DOHH2 (cell line): ENCODE results near the gene ZFAND4.
"Not testable (repeated sequence)": the region's sequence is repeated elsewhere in the genome, so short reads cannot be mapped to it uniquely, and the experiment has no call there.

Source experiments
- H3F3A ChIP-seq: fragments of 200-600 bp; sonication (generic), shearing (Covaris generic); 2 replicates; pipeline ENCODE4 v1.6.0; 2016; ENCODE audit warnings: antibody characterized with exemption, mild to moderate bottlenecking; ENCODE audit not compliant: control insufficient read depth, insufficient read depth
- H3K27ac ChIP-seq: fragments of 200-600 bp; sonication (generic); 2 replicates; pipeline ENCODE4 v1.5.1; 2014; ENCODE audit warnings: low read depth, mild to moderate bottlenecking, low read length, moderate library complexity
- H3K27me3 ChIP-seq: fragments of 200-600 bp; sonication (generic); 2 replicates; pipeline ENCODE4 v1.6.1; 2014; ENCODE audit warnings: mild to moderate bottlenecking, low read length, mixed read lengths; ENCODE audit not compliant: control insufficient read depth
- H3K36me3 ChIP-seq: fragments of 200-600 bp; sonication (generic); 2 replicates; pipeline ENCODE4 v1.6.1; 2014; ENCODE audit warnings: mild to moderate bottlenecking, low read length, moderate library complexity, mixed read lengths; ENCODE audit not compliant: control insufficient read depth
- H3K4me1 ChIP-seq: fragments of 200-600 bp; sonication (generic); 2 replicates; pipeline ENCODE4 v1.6.1; 2014; ENCODE audit warnings: mild to moderate bottlenecking, low read length, mixed read lengths; ENCODE audit not compliant: control insufficient read depth
- H3K4me2 ChIP-seq: fragments of 200-600 bp; sonication (generic); 2 replicates; pipeline ENCODE4 v1.6.0; 2014; ENCODE audit warnings: mild to moderate bottlenecking, low read length, moderate library complexity
- H3K4me3 ChIP-seq: fragments of 200-600 bp; sonication (generic); 2 replicates; pipeline ENCODE4 v1.5.1; 2014; ENCODE audit warnings: mild to moderate bottlenecking, low read length, mixed read lengths
- H3K79me2 ChIP-seq: fragments of 200-600 bp; sonication (generic); 2 replicates; pipeline ENCODE4 v1.6.1; 2014; ENCODE audit warnings: mild to moderate bottlenecking, low read length, mixed read lengths; ENCODE audit not compliant: control insufficient read depth
- H3K9me2 ChIP-seq: fragments of 200-600 bp; sonication (generic); replicated peaks from 2 replicates; pipeline ENCODE4 v1.6.1; 2014; ENCODE audit warnings: mild to moderate bottlenecking, low read length, mixed read lengths; ENCODE audit not compliant: control insufficient read depth
- H3K9me3 ChIP-seq: fragments of 200-600 bp; sonication (generic); 2 replicates; pipeline ENCODE4 v1.6.1; 2014; ENCODE audit warnings: antibody characterized with exemption, low read length, mixed read lengths; ENCODE audit not compliant: control insufficient read depth, insufficient read depth
- H4K20me1 ChIP-seq: fragments of 200-600 bp; sonication (generic); 2 replicates; pipeline ENCODE4 v1.6.0; 2014; ENCODE audit warnings: low read depth, mild to moderate bottlenecking, antibody characterized with exemption, low read length, moderate library complexity; ENCODE audit not compliant: control insufficient read depth, insufficient read depth
- CTCF ChIP-seq: fragments of 200-600 bp; sonication (generic); IDR thresholded peaks from one replicate; pipeline ENCODE4 v1.5.1; 2014; ENCODE audit warnings: antibody characterized with exemption, mild to moderate bottlenecking, low read depth, low read length; ENCODE audit not compliant: poor library complexity, severe bottlenecking
- EZH2phosphoT487 ChIP-seq: fragments of 200-600 bp; sonication (generic); IDR thresholded peaks from 2 replicates; pipeline ENCODE4 v1.6.1; 2017; ENCODE audit warnings: borderline replicate concordance, mild to moderate bottlenecking, antibody characterized with exemption, low read length, moderate library complexity, mixed read lengths

The ZFAND4 gene

GRCh38 chr10:45578384-45578971 lies 94.1 kb downstream of the ZFAND4 start:
- Histone ChIP-seq H3K79me2 (peaks cover 3% of the 10 kb centered on the region), H3K9me2 (no peaks in the 10 kb centered on the region), H3K9me3 (no peaks in the 10 kb centered on the region), H3K27me3 (no peaks in the 10 kb centered on the region), H3K4me1 (peaks cover 18% of the 10 kb centered on the region), H3K4me2 (no peak overlapping the region), H3K4me3 (no peak overlapping the region), H3K27ac (no peak overlapping the region), H3F3A (no peaks in the 10 kb centered on the region), H4K20me1 (no peaks in the 10 kb centered on the region), H3K36me3 (no peaks in the 10 kb centered on the region)
- TF ChIP-seq CTCF (no peak), EZH2phosphoT487 (no peak)

GRCh38 chr10:45575966-45576597 lies 96.5 kb downstream of the ZFAND4 start:
- peaks cover 3% of the 10 kb centered on the region for H3K79me2 ChIP-seq
- H3K27me3 ChIP-seq, result no peaks in the 10 kb centered on the region
- H3K27ac ChIP-seq, result no peak overlapping the region
- H3K9me2 ChIP-seq, result no peaks in the 10 kb centered on the region
- TF ChIP-seq EZH2phosphoT487 (no peak), CTCF (no peak)
- peaks cover 13% of the 10 kb centered on the region for H3K4me1 ChIP-seq
- H3K4me2 ChIP-seq, result no peak overlapping the region
- H3K4me3 ChIP-seq, result no peak overlapping the region
- no peaks in the 10 kb centered on the region for H3F3A ChIP-seq
- H3K36me3 ChIP-seq, result no peaks in the 10 kb centered on the region
- no peaks in the 10 kb centered on the region for H4K20me1 ChIP-seq
- no peaks in the 10 kb centered on the region for H3K9me3 ChIP-seq

- not testable (repeated sequence) for H3K9me2 ChIP-seq, H4K20me1 ChIP-seq, H3K4me3 ChIP-seq, H3K27me3 ChIP-seq, H3K4me1 ChIP-seq, H3K9me3 ChIP-seq, H3K36me3 ChIP-seq, H3K4me2 ChIP-seq, H3K27ac ChIP-seq, H3K79me2 ChIP-seq, H3F3A ChIP-seq
Measured at GRCh38 chr10:45575032-45575761, 97.4 kb downstream of the ZFAND4 start.

- Histone ChIP-seq H3K27me3 (no peaks in the 10 kb centered on the region), H3K27ac (no peak overlapping the region), H3K4me3 (no peak overlapping the region), H3F3A (no peaks in the 10 kb centered on the region), H3K79me2 (no peaks in the 10 kb centered on the region), H3K9me3 (no peaks in the 10 kb centered on the region), H4K20me1 (no peaks in the 10 kb centered on the region), H3K4me2 (no peak overlapping the region), H3K36me3 (no peaks in the 10 kb centered on the region), H3K4me1 (no peaks in the 10 kb centered on the region), H3K9me2 (no peaks in the 10 kb centered on the region)
- TF ChIP-seq EZH2phosphoT487, result no peak
- TF ChIP-seq CTCF, result no peak
Measured at GRCh38 chr10:45569471-45569870, 103.1 kb downstream of the ZFAND4 start.
